ENCODE results near the gene ABCF1. TPM values are rescaled to one million over a fixed set of nuclear protein-coding genes. Genes with fewer than 3 reads are reported as not detected.
"Not testable (repeated sequence)": the region's sequence is repeated elsewhere in the genome, so short reads cannot be mapped to it uniquely, and the experiment has no call there.

Gene ABCF1
- total and polyA plus RNA-seq, 12 donors = 32.6 to 49.1 (median 41.9) TPM

- ATAC-seq (peak in 2 of 8 donors; percentile 17 to 26), DNase-seq (no peak)
- TF ChIP-seq CTCF (IDR thresholded peaks at IDR 0.05) = no peak
- Histone ChIP-seq H3K4me1 (no peaks in the 10 kb centered on the region), H3K4me3 (no peak overlapping the region), H3K36me3 (peaks cover 0 to 100% (median 58%) of the 10 kb centered on the region in 9 donors), H3K9me3 (no peaks in the 10 kb centered on the region), H3K27me3 (no peaks in the 10 kb centered on the region), H3K27ac (no peak overlapping the region)
- intact Hi-C loops (cut with DNase I) = loop anchor here in 3 of 10 donors (5.0 to 10.0 kb wide), 2 partner anchors 106 to 108 kb away; partner anchors contain the start of gene HLA-E (in 1 of the 3)
- 76 to 83% methylated on average over 8 of the region's 8 CpGs for WGBS, 2 donors
Observed at GRCh38 chr6:30590509-30590908, 19.3 kb downstream of the ABCF1 start.

GRCh38 chr6:30591008-30591407 is 19.8 kb downstream of the ABCF1 start:
- no peak overlapping the region for H3K27ac ChIP-seq
- TF ChIP-seq CTCF (IDR thresholded peaks at IDR 0.05) = no peak
- H3K9me3 ChIP-seq = no peaks in the 10 kb centered on the region
- H3K27me3 ChIP-seq = no peaks in the 10 kb centered on the region
- WGBS, 2 donors = 57 to 59% methylated on average over 1 of the region's 1 CpG
- peak in 1 of 8 donors; percentile 34 for ATAC-seq
- DNase-seq = no peak
- H3K36me3 ChIP-seq = peaks cover 0 to 95% (median 53%) of the 10 kb centered on the region in 9 donors
- intact Hi-C loops (cut with DNase I) = loop anchor here in 3 of 10 donors (5.0 to 10.0 kb wide), 2 partner anchors 106 to 109 kb away; partner anchors contain the start of gene HLA-E (in 1 of the 3)
- no peak overlapping the region for H3K4me3 ChIP-seq
- no peaks in the 10 kb centered on the region for H3K4me1 ChIP-seq

- no peak for TF ChIP-seq CTCF (IDR thresholded peaks at IDR 0.05)
- intact Hi-C loops (cut with DNase I) = loop anchor here in 3 of 10 donors (5.0 to 10.0 kb wide), 2 partner anchors 107 to 110 kb away; partner anchors contain the start of gene HLA-E (in 1 of the 3)
- 97 to 100% methylated on average over 1 of the region's 1 CpG for WGBS, 2 donors
- H3K36me3 ChIP-seq = peaks cover 0 to 87% (median 41%) of the 10 kb centered on the region in 9 donors
- ATAC-seq (no peak), DNase-seq (no peak)
- no peak overlapping the region for H3K27ac ChIP-seq
- no peaks in the 10 kb centered on the region for H3K4me1 ChIP-seq
- no peak overlapping the region for H3K4me3 ChIP-seq
- H3K27me3 ChIP-seq = no peaks in the 10 kb centered on the region
- H3K9me3 ChIP-seq = no peaks in the 10 kb centered on the region
Observed at GRCh38 chr6:30592287-30592686, 21.0 kb downstream of the ABCF1 start.

- DNase-seq (peak; percentile 27 to 83), ATAC-seq (peak; percentile 59 to 79 (median 71))
- Histone ChIP-seq H3K36me3 (peaks cover under 1 to 65% (median 19%) of the 10 kb centered on the region in 9 donors), H3K4me1 (peaks cover 0 to 15% (median 0%) of the 10 kb centered on the region in 9 donors)
- not testable (repeated sequence) for H3K27me3 ChIP-seq, H3K9me3 ChIP-seq, H3K27ac ChIP-seq, H3K4me3 ChIP-seq
- WGBS, 2 donors = 77 to 79% methylated on average over 15 of the region's 15 CpGs
- intact Hi-C loops (cut with DNase I) = loop anchor here in 7 of 10 donors (2.0 to 10.0 kb wide), 6 partner anchors 50 to 115 kb away; partner anchors contain the start of gene HLA-E (in 1 of the 7)
- TF ChIP-seq CTCF (IDR thresholded peaks at IDR 0.05) = peak; percentile 61 to 79 (median 69)
Observed at GRCh38 chr6:30597315-30598144, 26.3 kb downstream of the ABCF1 start.
